Esophagus squamous epithelium (tissue), 5 donors: Measurements from ENCODE around the gene PIF1. TPM values are rescaled to one million over a fixed set of nuclear protein-coding genes. Genes with fewer than 3 reads are reported as not detected.

ENCODE experiments used
- DNase-seq: peaks from one replicate; lab custom pipeline; 2025; lab: John Stamatoyannopoulos, UW
- H3K27ac ChIP-seq, 4 donors: fragments of 200-600 bp; sonication (generic); one replicate each; pipeline ENCODE4 v1.5.1; 2016 to 2019; ENCODE audit warnings: mild to moderate bottlenecking in 1 of 4
- H3K27me3 ChIP-seq, 4 donors: fragments of 200-600 bp; sonication (generic); 1 replicate in 3 of 4; 2 replicates in 1 of 4; pipeline versions ENCODE4 v1.5.1 to v1.6.0; 2017 to 2021; ENCODE audit warnings: antibody characterized with exemption in 1 of 4
- H3K36me3 ChIP-seq, 3 donors: fragments of 200-600 bp; sonication (generic); one replicate each; pipeline ENCODE4 v1.5.1; 2016 to 2019
- H3K4me1 ChIP-seq, 3 donors: fragments of 200-600 bp; sonication (generic); one replicate each; pipeline ENCODE4 v1.5.1; 2017 to 2019
- H3K4me3 ChIP-seq, 4 donors: fragments of 200-600 bp; sonication (generic); 1 replicate in 3 of 4; 2 replicates in 1 of 4; pipeline ENCODE4 v1.5.1; 2016 to 2019; ENCODE audit warnings: mild to moderate bottlenecking in 2 of 4, moderate library complexity in 1 of 4
- H3K9me3 ChIP-seq, 3 donors: fragments of 200-600 bp; sonication (generic); one replicate each; pipeline ENCODE4 v1.5.1; 2016 to 2019
- POLR2A ChIP-seq, 4 donors: fragments of 450-650 bp; IDR thresholded peaks; one replicate each; pipeline ENCODE4 v1.6.1; 2017; ENCODE audit warnings: antibody characterized with exemption in 4 of 4, mild to moderate bottlenecking in 4 of 4, moderate library complexity in 3 of 4
- WGBS, 2 donors: methylation state at CpG; one replicate each; pipeline ENCODE4 v1.1.5; 2018; 5-methylcytosine and 5-hydroxymethylcytosine counted together
- intact Hi-C: fragments of 100-400 bp; cut with DNase I; formaldehyde crosslinking; loops from one replicate; pipeline ENCODE4 v1.15.0; 2022
- total RNA-seq, 4 donors: library from RNA; depleted of rRNA; stranded (reverse); fragments of >200 nt; gene quantifications; one replicate each; pipeline ENCODE4 v1.1.0, GENCODE V29; 2016
- TF ChIP-seq, protein P1 (sequence below), 6 experiments: fragments of 450-650 bp in 4 of 6; fragments of 200-600 bp in 2 of 6; sonication (generic) in 2 of 6; IDR thresholded peaks; one replicate each; pipeline ENCODE4 v1.5.1; 2016 to 2019; ENCODE audit warnings: antibody characterized with exemption in 6 of 6, mild to moderate bottlenecking in 4 of 6, moderate library complexity in 4 of 6
- donor health status: DM: yes; HTN: yes; CAD: no.

Gene PIF1
- total RNA-seq, 4 donors from 2014 or later = 1.8 to 17.5 (median 3.8) TPM

DNA sequence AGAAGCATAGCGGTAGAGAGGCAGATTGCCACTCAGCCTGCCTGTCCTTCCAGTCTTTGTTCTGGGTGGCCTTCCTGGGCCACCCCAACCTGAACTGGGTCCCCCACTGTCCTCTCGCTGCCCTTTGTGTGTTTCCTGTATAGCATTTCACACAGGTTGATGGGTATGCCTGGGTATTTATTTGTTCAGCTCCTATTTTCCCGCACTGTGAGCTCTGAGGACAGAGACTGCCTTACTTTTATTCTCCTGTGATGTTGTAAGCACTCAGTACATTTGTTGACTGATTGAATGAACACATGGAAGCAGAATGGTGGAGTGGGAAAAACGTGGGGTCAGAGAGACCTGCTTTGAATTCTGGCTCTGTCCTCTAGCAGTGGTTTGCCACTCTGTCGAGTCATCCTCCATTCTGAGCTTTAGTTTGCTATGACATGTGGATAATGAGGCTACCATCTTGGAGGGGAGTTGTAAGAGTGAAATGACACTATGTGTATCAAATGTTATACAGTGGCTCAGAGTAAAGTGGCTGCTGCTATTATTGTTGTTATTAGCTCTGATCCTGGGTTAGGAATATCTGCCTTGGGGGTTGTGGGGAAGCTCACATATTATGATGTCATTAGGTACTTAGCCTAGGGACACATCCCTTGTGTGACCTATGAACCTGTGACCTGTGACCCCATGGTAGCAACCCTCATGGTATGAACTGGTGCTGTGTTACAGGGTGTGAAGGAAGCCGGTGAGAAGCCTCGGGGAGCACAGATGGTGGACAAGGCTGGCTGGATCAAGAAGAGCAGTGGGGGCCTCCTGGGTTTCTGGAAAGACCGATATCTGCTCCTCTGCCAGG lies 22.6 kb upstream of the PIF1 start:
- WGBS, 2 donors = 82 to 83% methylated on average over 7 to 8 of the region's 8 CpGs
- DNase-seq = no peak
- Histone ChIP-seq H3K27me3 (no peaks in the 10 kb centered on the region), H3K4me1 (peaks cover 61 to 100% (median 77%) of the 10 kb centered on the region in 3 donors), H3K36me3 (peaks cover 0 to 37% (median 4%) of the 10 kb centered on the region in 3 donors), H3K9me3 (no peaks in the 10 kb centered on the region), H3K27ac (peak overlapping the region; percentile 49 to 96 (median 86)), H3K4me3 (peak overlapping the region in 1 of 4 donors; percentile 18)
- TF ChIP-seq, protein P1, sequence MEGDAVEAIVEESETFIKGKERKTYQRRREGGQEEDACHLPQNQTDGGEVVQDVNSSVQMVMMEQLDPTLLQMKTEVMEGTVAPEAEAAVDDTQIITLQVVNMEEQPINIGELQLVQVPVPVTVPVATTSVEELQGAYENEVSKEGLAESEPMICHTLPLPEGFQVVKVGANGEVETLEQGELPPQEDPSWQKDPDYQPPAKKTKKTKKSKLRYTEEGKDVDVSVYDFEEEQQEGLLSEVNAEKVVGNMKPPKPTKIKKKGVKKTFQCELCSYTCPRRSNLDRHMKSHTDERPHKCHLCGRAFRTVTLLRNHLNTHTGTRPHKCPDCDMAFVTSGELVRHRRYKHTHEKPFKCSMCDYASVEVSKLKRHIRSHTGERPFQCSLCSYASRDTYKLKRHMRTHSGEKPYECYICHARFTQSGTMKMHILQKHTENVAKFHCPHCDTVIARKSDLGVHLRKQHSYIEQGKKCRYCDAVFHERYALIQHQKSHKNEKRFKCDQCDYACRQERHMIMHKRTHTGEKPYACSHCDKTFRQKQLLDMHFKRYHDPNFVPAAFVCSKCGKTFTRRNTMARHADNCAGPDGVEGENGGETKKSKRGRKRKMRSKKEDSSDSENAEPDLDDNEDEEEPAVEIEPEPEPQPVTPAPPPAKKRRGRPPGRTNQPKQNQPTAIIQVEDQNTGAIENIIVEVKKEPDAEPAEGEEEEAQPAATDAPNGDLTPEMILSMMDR (IDR thresholded peaks at IDR 0.05) = no peak
- no peak for TF ChIP-seq POLR2A (IDR thresholded peaks at IDR 0.05)
- intact Hi-C loops = loop anchor here (10.0 kb wide), 1 partner anchor 47 kb away; no protein-coding TSS in a partner anchor

GRCh38 chr15:64847448-64847847 lies 22.0 kb upstream of the PIF1 start:
- TF ChIP-seq, protein P1 (IDR thresholded peaks at IDR 0.05) = no peak
- no peak for TF ChIP-seq POLR2A (IDR thresholded peaks at IDR 0.05)
- no peaks in the 10 kb centered on the region for H3K9me3 ChIP-seq
- peak overlapping the region in 1 of 4 donors; percentile 18 for H3K4me3 ChIP-seq
- no peaks in the 10 kb centered on the region for H3K27me3 ChIP-seq
- peak overlapping the region; percentile 49 to 96 (median 86) for H3K27ac ChIP-seq
- intact Hi-C loops = loop anchor here (10.0 kb wide), 1 partner anchor 47 kb away; no protein-coding TSS in a partner anchor
- H3K36me3 ChIP-seq = peaks cover 0 to 37% (median 4%) of the 10 kb centered on the region in 3 donors
- DNase-seq = no peak
- H3K4me1 ChIP-seq = peaks cover 57 to 100% (median 73%) of the 10 kb centered on the region in 3 donors
- 18 to 38% methylated on average over 3 of the region's 3 CpGs for WGBS, 2 donors

- no peak for DNase-seq
- H3K27ac ChIP-seq = peak overlapping the region in 3 of 4 donors; percentile 78 to 96 (median 93)
- H3K9me3 ChIP-seq = no peaks in the 10 kb centered on the region
- H3K4me3 ChIP-seq = no peak overlapping the region
- intact Hi-C loops = loop anchor here (10.0 kb wide), 1 partner anchor 48 kb away; no protein-coding TSS in a partner anchor
- no peak for TF ChIP-seq POLR2A (IDR thresholded peaks at IDR 0.05)
- TF ChIP-seq, protein P1 (IDR thresholded peaks at IDR 0.05) = no peak
- H3K27me3 ChIP-seq = no peaks in the 10 kb centered on the region
- H3K36me3 ChIP-seq = peaks cover 0 to 37% (median 4%) of the 10 kb centered on the region in 3 donors
- WGBS, 2 donors = 16 to 43% methylated on average over 3 of the region's 3 CpGs
- peaks cover 53 to 97% (median 68%) of the 10 kb centered on the region in 3 donors for H3K4me1 ChIP-seq
These were observed 21.6 kb upstream of the PIF1 start for GRCh38 chr15:64847016-64847415.

DNA sequence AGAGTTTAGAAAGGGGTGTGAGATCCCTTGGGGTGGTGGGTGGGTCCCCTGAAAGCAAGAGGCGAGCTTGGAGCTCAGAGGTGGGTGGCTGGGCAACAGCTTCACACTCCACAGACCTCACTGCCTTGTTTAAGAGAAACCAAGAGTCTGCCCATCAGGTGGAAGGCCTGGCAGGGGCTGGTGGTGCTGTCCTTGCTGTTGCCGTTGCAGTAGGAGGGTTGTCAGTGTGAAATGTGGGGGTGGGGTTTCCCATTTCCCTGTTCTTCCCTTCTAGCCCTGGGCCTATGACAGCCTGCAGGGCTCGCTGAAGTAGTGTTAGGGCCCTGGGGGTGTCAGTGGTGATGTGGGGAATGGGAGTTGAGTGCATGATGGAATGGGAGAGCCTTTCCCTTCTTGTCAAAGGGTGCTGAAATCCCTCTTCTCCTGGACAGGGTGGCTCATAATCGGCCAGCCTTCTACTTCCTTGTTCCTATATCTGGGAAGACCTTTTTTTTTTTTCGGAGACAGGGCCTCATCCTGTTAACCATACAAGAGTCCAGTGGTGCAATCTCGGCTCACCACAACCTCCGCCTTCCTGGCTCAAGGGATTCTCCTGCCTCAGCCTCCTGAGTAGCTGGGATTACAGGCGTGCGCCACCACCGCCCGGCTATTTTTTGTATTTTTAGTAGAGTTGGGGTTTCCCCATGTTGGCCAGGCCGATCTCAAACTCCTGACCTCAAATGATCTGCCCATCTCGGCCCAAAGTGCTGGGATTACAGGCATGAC lies 20.6 kb upstream of the PIF1 start:
- Histone ChIP-seq H3K4me3 (peak overlapping the region in 3 of 4 donors; percentile 83 to 96 (median 84)), H3K27ac (peak overlapping the region; percentile 14 to 98 (median 94)), H3K27me3 (no peaks in the 10 kb centered on the region), H3K9me3 (no peaks in the 10 kb centered on the region), H3K4me1 (peaks cover 47 to 90% (median 59%) of the 10 kb centered on the region in 3 donors), H3K36me3 (peaks cover 0 to 34% (median 4%) of the 10 kb centered on the region in 3 donors)
- 72 to 73% methylated on average over 11 to 13 of the region's 13 CpGs for WGBS, 2 donors
- TF ChIP-seq, protein P1 (IDR thresholded peaks at IDR 0.05) = no peak
- no peak for TF ChIP-seq POLR2A (IDR thresholded peaks at IDR 0.05)
- intact Hi-C loops = loop anchor here (10.0 kb wide), 1 partner anchor 49 kb away; no protein-coding TSS in a partner anchor
- no peak for DNase-seq
